CD1c-positive myeloid dendritic cell (primary cell): Measurements from ENCODE around the gene HAUS8.
"Not testable (repeated sequence)": the region's sequence is repeated elsewhere in the genome, so short reads cannot be mapped to it uniquely, and the experiment has no call there.

ENCODE experiments used
- DNase-seq: peaks from one replicate; pipeline ENCODE4 v3.0.0-alpha.2; 2016; ENCODE audit errors: extremely low spot score

Gene HAUS8

DNA sequence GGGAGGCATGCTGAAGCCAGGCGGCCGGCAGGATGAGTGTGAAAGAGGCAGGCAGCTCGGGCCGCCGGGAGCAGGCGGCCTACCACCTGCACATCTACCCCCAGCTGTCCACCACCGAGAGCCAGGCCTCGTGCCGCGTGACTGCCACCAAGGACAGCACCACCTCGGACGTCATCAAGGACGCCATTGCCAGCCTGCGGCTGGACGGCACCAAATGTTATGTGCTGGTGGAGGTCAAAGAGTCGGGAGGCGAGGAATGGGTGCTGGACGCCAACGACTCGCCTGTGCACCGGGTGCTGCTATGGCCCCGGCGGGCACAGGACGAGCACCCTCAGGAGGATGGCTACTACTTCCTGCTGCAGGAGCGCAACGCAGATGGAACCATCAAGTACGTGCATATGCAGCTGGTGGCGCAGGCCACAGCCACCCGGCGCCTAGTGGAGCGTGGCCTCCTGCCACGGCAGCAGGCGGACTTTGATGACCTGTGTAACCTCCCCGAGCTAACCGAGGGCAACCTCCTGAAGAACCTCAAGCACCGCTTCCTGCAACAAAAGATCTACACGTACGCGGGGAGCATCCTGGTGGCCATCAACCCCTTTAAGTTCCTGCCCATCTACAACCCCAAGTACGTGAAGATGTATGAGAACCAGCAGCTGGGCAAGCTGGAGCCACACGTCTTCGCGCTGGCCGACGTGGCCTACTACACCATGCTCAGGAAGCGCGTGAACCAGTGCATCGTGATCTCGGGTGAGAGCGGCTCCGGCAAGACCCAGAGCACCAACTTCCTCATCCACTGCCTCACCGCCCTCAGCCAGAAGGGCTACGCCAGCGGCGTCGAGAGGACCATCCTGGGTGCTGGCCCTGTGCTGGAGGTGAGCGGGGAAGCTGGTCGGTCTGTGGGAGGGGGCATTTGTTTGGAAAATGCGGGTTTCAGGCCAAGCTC is 26.7 kb upstream of the HAUS8 start:
- no peak for DNase-seq

DNA sequence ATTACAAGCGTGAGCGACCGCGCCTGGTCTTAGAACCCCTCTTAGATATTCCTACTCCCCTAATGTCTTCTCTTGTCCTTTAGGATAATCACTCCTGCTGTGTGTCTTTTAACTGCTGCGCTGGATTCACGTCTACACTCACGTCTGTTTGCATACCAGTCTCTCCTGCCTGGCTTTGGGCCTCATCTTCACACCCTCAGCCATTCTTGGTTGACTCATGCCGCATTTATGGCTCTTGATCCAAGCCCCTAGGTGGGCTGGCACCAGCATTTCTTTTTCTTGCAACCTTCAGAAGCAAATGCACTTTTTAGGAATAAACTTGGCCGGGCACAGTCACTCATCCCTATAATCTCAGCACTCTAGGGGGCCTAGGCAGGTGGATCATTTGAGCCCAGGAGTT is 23.1 kb upstream of the HAUS8 start:
- DNase-seq = no peak

DNA sequence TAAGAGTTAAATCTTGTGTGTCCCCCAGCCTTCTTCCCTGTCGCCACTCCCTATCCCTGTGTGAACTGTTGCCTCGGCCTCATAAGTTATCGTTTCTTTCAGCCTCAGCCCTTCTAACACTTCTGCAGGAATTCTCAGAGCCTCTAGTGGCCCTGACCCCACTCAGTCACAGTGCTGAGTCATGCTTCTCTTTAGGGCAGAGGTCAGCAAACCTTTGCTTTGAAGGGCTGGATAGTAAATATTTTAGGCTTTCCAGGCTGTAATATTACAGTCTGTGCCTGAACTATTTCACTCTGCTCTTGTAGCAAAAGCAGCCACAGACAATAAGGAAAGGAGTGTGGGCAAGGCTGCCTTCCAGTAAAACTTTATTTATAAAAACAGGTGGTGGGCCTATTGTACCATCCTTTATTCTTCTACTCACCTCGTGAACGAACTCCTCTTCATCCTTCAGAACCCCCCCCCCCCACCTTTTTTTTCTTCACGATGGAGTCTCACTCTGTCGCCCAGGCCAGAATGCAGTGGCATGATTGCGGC is 22.4 kb upstream of the HAUS8 start:
- DNase-seq = peak; percentile 45

DNA sequence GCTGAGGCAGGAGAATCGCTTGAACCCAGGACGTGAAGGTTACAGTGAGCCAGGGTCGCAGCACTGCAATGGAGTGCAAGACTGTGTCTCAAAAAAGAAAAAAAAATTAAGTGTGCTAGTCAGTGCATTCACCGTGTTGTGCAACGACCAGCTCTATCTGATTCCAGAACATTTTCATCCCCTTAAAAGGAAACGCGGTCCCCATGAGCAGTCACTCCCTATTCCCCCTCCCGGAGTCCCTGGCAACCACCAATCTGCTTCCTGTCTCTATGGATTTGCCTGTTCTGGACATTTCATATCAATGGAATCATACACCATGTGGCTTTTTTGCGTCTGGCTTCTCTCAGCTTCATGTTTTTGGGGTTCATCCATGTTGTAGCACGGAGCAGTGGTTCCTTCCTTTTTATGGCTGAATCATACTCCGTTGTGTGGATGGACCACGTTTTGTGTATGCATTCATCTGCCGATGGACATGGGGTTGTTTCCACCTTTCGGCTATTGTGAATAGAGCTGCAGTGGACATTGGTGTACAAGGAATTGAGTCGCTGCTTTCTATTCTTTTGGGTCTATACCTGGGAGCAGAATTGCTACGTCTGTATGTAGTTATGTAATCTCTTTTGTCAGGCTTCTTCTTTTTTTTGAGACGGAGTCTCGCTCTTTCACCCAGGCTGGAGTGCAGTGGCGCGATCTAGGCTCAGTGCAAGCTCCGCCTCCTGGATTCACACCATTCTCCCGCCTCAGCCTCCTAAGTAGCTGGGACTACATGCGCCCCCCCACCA is 20.1 kb upstream of the HAUS8 start:
- DNase-seq = no peak

DNA sequence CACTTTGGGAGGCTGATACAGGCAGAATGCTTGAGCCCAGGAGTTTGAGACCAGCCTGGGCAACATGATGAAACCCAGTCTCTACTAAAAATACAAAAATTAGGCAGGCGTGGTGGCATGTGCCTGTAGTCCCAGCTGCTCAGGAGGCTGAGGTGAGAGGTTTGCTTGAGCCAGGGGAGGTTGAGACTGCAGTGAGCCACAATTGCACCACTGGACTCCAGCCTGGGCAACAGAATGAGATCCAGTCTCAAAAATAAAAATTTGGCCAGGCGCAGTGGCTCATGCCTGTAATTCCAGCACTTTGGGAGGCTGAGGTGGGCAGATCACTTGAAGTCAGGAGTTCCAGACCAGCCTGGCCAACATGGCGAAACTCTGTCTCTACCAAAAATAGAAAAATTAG is 19.4 kb upstream of the HAUS8 start:
- DNase-seq = not testable (repeated sequence)

DNA sequence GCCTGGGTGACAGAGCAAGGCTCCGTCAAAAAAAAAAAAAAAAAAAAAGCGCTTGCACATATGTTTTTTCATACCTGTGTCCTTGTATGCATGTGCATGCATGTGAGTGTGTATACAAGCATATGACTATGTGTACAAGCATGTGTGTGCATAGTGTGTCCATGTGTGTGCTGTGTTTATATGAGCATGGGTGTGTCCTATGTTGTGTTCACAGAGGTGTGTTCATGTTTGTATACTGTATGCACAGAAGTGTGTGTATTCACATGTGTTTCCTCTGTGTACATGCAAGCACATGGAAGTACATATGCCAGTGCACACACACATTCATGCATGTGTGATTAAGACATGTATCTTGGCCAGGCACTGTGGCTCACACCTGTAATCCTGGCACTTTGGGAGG is 17.4 kb upstream of the HAUS8 start:
- no peak for DNase-seq

DNA sequence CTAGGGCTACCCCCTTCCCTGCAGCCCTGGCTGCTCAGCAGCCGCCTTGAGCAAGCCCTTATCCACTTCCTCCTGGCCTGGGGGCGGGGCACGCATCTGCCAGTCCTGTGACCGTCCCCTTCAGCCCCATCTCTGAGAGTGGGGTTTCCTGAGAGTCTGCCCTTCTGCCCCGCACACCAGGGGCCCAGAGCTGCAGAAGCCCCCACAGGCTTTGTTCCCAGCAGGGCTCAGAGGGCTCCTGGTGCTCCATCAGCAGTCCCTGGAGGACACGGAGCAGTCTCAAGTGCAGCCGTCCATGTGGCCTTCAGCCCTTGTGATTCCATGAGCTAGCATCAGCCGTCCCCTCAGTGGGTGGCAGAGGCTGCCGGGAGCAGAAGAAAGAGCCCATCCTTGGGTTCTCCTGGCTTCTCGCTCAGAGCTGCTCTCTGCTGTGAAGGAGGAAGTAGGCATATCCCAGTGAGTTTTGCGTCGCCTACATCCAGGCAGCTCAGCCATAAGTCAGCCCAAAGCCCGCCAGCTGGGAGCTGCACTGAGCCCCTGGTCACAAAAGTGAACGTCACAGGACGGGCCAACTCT is 16.6 kb upstream of the HAUS8 start:
- peak; percentile 88 for DNase-seq

DNA sequence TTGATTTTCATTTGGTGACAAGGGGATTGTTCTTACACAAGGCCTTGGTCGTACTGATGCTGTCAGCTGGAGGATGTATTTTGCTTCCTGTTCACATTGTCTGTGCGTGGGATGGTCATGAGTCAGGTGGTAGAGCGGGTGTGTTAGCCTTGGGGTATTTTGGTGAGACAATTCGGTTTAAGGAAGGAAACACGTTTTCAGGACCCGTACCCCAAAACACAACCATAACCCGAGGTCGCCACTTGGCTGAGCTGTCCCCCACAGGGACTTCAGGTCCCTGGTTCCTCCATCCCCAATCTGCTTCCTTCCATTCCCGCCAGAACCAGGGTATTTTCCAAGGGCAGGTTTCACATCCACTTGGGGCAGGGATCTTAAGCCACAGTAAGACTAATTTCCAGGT is 15.3 kb upstream of the HAUS8 start:
- DNase-seq = peak; percentile 92

DNA sequence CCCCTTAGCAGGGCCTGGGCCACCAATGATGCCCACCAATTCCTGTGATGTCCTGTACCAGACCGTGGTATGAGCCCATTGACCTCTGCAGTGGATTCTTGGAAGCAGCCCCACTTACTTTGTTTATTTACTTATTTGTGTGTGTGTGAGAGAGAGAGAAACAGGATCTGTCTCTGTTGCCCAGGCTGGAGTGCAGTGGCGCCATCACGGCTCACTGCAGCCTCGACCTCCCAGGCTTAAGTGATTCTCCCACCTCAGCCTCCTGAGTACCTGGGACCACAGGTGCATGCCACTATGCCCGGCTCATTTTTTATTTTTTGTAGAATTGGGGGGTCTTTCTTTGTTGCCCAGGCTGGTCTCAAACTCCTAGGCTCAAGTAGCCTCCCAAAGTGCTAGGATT is 13.3 kb upstream of the HAUS8 start:
- no peak for DNase-seq

DNA sequence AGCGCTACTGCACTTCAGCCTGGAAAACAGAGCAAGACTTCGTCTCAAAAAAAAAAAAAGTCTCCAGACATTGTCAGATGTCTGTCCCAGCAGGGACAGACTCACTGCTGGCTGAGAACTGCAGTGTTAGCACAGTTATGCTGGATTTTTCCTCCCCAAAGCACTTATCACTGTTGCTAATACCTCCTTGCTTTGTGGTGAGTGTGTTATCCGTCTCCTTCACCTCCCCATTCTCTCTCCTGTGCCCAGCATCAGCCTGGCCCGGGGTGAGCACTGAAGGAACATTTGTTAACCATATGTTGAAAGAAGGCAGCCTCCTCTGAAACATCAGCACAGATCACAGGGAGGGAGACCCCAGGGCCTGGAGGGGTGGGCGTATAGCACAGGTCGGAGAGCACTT is 11.6 kb upstream of the HAUS8 start:
- DNase-seq = no peak

DNA sequence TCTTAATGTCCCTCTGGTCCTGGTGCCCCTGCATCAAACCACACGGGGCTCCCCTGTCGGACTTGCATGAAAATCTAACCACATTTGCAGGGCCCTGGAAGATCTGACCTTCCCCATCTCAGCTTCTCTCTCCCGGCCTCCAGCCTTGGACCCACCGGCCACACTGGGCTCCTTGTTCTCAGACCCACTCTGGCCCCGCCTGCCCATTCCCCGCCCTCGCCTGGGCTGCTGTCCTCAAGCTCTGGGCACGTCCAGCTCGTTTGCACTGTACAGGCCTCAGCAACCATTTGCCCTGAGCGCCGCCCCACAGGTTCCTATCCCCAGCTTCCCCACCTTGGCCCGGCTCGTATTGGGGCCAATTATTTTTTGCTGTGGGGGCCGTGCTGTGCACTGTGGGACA is 10.9 kb upstream of the HAUS8 start:
- DNase-seq = no peak

DNA sequence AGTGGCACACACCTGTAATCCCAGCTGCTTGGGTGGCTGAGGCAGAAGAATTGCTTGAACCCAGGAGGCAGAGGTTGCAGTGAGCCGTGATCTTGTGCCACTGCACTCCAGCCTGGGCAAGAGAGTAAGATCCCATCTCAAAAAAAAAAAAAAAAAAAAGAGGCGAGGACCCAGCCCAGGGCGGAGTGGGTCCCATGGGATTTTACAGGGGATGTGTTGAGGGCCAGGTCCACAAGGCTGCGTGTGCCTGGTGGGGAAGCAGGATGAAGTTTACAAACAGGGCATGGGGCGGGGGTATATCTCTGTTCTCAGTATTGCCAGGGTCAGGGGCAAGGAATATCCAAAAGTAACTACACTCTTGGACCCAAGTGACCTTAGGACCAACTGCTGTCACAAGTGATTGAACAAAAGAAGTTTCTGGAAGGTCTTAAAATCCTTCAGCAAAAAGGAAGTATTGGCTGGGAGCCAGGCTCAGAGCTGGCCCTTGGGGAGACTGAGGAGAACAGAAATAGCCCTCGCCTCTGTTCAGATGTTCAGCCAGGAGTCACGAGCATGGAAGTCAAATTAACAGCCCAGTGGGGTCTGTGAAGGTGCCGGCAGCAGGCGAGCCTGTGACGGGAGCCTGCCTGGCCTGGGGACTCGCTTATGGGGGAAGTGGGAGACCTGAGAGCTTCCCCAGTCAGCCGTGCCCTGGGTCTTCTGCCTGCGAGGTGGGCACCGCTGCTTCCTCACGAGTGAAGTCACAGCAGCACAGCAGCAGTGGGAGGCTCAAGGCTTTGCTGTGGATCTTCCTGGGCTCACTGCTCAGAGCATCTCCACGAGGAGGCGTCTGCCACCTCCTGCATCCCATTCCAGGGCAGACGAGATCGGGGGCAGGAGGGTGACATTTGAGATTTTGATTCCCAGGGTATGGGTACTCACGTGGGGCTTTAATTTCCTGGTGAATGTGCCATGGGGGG is 6.7 kb upstream of the HAUS8 start:
- DNase-seq = peak; percentile 52

DNA sequence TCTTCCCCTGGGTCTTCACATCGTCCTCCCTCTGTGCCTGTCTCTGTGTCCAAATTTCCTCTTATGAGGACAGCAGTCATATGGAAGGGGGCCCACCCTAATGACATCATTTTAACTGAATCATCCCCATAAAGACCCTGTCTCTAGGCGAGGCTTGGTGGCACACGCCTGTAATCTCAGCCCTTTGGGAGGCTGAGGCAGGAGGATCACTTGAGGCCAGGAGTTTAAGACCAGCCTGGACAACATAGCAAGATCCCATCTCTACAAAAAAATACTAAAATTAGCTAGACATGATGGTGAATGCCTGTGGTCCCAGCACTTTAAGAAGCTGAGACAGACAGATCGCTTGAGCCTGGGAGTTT is 5.2 kb upstream of the HAUS8 start:
- no peak for DNase-seq

DNA sequence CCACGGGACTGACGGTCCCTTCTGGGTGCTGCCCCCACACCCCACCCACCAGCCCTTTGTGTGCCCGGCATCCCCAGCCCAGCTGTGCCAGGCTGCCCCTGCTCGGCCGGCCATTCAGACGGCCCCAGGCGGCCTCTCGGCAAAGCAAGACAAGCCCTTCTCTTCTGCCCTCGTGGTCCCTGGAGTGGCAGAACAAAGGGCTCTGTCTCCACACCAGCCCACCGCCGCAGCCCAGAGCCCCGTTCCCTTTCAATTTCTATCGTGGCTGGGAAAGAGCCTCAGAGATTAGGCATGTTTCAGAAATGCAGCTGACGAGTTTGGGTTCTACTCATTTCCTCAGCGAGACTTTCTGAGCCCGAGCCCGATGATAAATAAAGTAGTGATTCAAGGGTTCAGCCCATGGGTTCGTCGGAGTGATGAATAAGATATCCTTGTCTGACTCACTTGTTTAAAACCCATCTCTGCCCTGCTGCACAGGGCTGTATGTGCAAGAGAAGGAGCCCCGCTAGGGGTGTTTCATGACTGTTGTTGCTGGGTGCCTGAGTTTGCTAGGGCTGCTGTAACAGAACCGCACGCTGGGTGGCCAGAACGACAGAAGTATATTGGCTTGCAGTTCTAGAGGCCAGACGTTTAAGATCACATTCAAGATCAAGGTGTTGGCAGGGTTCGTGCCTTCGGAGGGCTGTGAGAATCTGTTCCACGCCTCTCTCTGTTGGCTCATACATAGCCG is 4.6 kb upstream of the HAUS8 start:
- DNase-seq = peak; percentile 69

DNA sequence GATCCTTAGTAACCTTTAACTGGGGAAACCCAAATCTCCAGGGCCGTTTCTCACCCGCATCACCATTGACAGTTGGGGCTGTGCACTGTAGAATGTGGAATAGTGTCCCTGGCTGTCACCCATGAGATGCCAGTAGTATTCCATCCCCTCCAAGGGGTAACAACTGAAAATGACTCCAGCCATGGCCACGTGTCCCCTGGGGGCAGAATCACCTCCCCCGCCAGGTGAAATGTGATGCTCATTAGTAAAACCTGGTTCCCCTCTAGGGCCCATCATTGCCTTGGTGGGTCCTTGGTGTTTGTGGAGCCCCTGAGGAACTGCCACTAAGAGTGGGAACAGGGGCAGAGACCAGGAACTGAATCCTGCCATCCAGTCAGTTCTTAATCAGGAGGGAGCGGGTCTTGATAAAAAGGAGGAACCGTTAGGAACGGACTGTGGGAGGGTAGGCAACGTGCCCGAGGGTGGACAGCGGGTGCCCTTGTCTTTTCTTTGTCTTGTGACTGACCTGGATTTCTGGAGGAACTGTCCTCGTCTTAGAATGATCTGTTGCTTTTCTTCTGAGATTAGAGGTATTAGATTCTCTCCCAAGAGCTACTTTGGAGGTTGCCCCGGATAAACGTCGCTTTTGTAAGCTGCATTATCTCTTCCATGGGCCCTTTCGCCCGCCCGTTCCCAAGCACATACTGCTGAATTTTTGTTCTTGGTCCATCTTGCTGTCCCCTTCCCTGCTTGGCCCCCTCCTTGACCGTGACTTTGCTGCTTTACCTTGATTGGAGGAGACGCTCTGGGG is 3.9 kb upstream of the HAUS8 start:
- DNase-seq = peak; percentile 89

DNA sequence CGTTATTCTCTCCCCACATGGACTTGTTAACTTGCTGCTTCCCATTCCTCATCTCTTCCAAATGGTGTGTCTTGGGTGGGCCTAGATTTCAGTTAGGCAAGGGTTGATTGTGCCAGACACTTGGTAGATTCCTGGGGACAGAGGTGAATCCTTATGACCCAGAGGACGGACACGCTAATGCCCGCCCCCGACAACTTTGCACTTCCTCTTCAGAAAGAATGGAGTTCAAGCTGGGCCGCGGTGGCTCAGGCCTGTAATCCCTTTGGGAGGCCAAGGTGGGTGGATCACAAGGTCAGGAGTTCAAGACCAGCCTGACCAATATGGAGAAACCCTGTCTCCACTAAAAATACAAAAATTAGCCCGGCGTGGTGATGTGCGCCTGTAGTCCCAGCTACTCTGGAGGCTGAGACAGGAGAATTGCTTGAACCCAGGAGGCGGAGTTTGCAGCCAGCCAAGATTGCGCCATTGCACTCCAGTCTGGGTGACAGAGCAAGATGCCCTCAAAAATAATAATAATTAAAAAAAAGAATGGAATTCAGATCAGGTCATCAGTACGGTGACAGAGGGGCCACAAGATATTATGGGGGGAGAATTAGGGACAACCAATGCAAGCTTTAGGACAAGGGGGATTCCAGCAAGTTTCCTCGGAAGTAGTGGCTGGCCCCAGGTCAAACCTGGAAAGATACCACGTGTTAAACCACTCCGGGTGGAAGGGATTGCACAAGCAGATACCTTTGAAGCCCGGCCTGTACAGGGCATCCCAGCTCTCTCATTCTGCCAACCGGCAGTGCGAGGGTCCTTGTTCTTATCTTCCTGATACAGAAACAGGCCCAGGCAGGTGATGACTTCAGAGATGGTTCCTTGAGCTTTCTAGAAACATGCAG is 3.0 kb upstream of the HAUS8 start:
- peak; percentile 88 for DNase-seq

DNA sequence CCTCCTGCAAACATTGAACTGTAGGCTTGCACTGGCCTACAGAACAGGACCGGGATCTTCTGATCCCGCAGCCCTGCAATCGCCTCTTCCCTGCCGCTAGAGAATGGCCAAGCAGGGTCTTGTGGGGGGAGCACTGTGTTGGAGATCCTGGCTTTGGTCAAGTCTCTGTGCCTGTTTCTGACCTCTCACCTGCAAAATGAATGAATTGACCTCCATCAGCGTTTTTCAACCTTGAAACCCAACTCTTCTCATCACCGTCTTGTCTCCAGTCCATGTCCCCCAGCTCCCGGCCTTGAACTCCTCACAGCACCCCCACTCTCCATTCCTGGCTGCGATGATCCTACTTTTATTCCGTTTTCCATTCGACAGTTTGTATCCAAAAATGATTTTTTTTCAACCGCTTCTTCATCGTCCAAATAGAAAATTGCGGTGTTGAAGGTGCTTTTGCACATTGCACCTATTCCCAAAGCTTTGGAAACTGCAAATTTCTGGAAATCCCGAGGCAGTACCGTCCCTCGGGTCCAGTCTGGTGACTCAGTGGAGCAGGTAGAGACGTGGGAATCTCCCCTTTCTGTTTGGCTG is 2.3 kb upstream of the HAUS8 start:
- DNase-seq = no peak

DNA sequence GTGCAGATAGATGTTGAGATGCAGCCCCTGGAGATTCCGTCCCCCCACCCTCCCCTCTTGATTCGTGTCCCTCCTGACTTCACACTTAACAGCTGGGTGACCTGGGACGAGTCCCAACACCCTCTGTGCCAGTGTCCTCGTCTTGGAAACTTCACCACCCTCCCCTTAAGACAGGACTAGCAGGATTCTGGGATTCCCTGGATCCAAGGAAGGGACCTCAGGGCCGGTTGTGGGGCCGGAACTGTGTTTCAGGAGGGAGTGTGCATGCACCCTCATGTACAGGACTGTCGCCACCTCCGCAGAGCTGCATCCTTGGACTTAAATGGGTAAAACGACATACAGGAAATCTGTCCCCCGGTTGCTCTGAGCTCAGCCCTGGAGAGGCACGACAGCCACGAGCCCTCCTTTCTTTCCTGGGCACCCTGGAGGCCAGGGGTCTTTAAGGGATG is 1.3 kb upstream of the HAUS8 start:
- peak; percentile 24 for DNase-seq
